A549 (cell line): ENCODE results near the gene EFNA5.
"Not testable (repeated sequence)": the region's sequence is repeated elsewhere in the genome, so short reads cannot be mapped to it uniquely, and the experiment has no call there.

Source experiments
- CHD4 ChIP-seq: fragments of 200-600 bp; sonication (generic); IDR thresholded peaks from 2 replicates; pipeline ENCODE4 v1.6.1; 2016; ENCODE audit warnings: antibody characterized with exemption, mild to moderate bottlenecking, borderline replicate concordance
- EHMT2 ChIP-seq: fragments of 200-600 bp; sonication (generic); IDR thresholded peaks from 2 replicates; pipeline ENCODE4 v1.6.1; 2016; ENCODE audit warnings: antibody characterized with exemption, low read depth, mild to moderate bottlenecking, moderate library complexity
- EP300 ChIP-seq, 2 experiments: fragments of >200 bp; sonication (Bioruptor Twin); formaldehyde crosslinking; IDR thresholded peaks; 2 replicates in 1 of 2; 3 replicates in 1 of 2; pipeline ENCODE4 v1.6.1; 2016 to 2017
- FOSL2 ChIP-seq, 2 experiments: fragments of 450-650 bp in 1 of 2; fragments of >200 bp in 1 of 2; sonication (Bioruptor Twin) in 1 of 2; formaldehyde crosslinking; IDR thresholded peaks; 2 replicates each; pipeline versions ENCODE4 v1.5.0 to v1.6.1; 2016 to 2020; ENCODE audit warnings: mild to moderate bottlenecking in 1 of 2, moderate library complexity in 1 of 2
- HOXB13 ChIP-seq: fragments of 250-450 bp; sonication (Bioruptor Pico); IDR thresholded peaks from 2 replicates; pipeline ENCODE4 v1.5.0; 2020; ENCODE audit warnings: low read depth, mild to moderate bottlenecking, moderate library complexity
- JUN ChIP-seq, 2 experiments: fragments of >200 bp; sonication (Bioruptor Twin); formaldehyde crosslinking; IDR thresholded peaks; 2 replicates in 1 of 2; 3 replicates in 1 of 2; pipeline ENCODE4 v1.6.1; 2016 to 2017
- KDM5A ChIP-seq: fragments of 200-600 bp; sonication (generic); IDR thresholded peaks from 2 replicates; pipeline ENCODE4 v1.6.1; 2016; ENCODE audit warnings: antibody characterized with exemption, mild to moderate bottlenecking
- POLR2A ChIP-seq: IDR thresholded peaks from 2 replicates; pipeline ENCODE4 v1.6.1; 2012; ENCODE audit warnings: mild to moderate bottlenecking, low read length
- POLR2AphosphoS2 ChIP-seq: conservative IDR thresholded peaks from 2 replicates; pipeline ENCODE4 v1.6.1; 2012; ENCODE audit warnings: low read length, improper control_type of control experiment, inconsistent platforms
- SMC3 ChIP-seq: fragments of >200 bp; sonication (Bioruptor Twin); formaldehyde crosslinking; IDR thresholded peaks from 3 replicates; pipeline ENCODE4 v1.6.1; 2018; ENCODE audit warnings: inconsistent platforms
- TFCP2L1 ChIP-seq: fragments of 250-450 bp; sonication (Bioruptor Pico); IDR thresholded peaks from 2 replicates; pipeline ENCODE4 v1.5.0; 2021; ENCODE audit warnings: mild to moderate bottlenecking
- TF ChIP-seq, protein P1 (sequence below): fragments of >200 bp; sonication (Bioruptor Twin); formaldehyde crosslinking; IDR thresholded peaks from 3 replicates; pipeline ENCODE4 v1.5.1; 2016
- TF ChIP-seq, protein P2 (sequence below): IDR thresholded peaks from 2 replicates; pipeline ENCODE4 v1.6.1; 2012
- TF ChIP-seq, protein P3 (sequence below): IDR thresholded peaks from 2 replicates; pipeline ENCODE4 v1.6.1; 2012

DNA sequence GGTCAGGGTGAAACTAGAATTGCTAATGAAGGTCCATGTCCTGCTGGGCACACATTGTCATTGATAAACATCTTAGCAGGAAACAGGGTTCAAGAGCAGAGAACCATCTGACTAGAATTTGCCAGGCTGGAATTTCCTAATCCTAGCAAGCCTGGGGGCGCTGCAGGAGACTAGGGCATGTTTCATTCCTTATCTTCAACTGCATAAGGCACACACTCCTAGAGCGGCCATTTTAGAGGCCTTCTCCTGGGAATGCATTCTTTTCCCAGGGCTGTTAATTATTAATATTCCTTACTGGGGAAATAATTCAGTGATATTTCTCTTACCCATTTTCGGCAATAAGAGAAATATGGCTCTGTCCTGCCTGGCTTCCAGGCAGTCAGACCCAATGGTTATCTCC lies 324.2 kb downstream of the EFNA5 start:
- TF ChIP-seq HOXB13 (CRISPR knock-in tag); JUN (IDR thresholded peaks at IDR 0.05); SMC3; FOSL2 (IDR thresholded peaks at IDR 0.05); FOSL2 (CRISPR knock-in tag; IDR thresholded peaks at IDR 0.05); POLR2A; EP300 (IDR thresholded peaks at IDR 0.05); TFCP2L1; CHD4; EHMT2; KDM5A; POLR2AphosphoS2: not testable (repeated sequence)
- TF ChIP-seq, protein P1, sequence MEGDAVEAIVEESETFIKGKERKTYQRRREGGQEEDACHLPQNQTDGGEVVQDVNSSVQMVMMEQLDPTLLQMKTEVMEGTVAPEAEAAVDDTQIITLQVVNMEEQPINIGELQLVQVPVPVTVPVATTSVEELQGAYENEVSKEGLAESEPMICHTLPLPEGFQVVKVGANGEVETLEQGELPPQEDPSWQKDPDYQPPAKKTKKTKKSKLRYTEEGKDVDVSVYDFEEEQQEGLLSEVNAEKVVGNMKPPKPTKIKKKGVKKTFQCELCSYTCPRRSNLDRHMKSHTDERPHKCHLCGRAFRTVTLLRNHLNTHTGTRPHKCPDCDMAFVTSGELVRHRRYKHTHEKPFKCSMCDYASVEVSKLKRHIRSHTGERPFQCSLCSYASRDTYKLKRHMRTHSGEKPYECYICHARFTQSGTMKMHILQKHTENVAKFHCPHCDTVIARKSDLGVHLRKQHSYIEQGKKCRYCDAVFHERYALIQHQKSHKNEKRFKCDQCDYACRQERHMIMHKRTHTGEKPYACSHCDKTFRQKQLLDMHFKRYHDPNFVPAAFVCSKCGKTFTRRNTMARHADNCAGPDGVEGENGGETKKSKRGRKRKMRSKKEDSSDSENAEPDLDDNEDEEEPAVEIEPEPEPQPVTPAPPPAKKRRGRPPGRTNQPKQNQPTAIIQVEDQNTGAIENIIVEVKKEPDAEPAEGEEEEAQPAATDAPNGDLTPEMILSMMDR = not testable (repeated sequence)
- TF ChIP-seq, protein P2, sequence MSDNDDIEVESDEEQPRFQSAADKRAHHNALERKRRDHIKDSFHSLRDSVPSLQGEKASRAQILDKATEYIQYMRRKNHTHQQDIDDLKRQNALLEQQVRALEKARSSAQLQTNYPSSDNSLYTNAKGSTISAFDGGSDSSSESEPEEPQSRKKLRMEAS = not testable (repeated sequence)
- TF ChIP-seq, protein P3, sequence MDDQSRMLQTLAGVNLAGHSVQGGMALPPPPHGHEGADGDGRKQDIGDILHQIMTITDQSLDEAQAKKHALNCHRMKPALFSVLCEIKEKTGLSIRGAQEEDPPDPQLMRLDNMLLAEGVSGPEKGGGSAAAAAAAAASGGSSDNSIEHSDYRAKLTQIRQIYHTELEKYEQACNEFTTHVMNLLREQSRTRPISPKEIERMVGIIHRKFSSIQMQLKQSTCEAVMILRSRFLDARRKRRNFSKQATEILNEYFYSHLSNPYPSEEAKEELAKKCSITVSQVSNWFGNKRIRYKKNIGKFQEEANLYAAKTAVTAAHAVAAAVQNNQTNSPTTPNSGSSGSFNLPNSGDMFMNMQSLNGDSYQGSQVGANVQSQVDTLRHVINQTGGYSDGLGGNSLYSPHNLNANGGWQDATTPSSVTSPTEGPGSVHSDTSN = not testable (repeated sequence)
